Endometrial microvascular endothelial cells (primary cell): ENCODE results near the gene EPN2. TPM values are rescaled to one million over a fixed set of nuclear protein-coding genes. Genes with fewer than 3 reads are reported as not detected.
"Not testable (repeated sequence)": the region's sequence is repeated elsewhere in the genome, so short reads cannot be mapped to it uniquely, and the experiment has no call there.

ENCODE experiments used
- in situ Hi-C: cut with HindIII; loops from 2 replicates; pipeline ENCODE4 v1.10.0; 2017; ENCODE audit warnings: low sequenced_read_pairs, low pct_unique_long_range_greater_than_20kb; ENCODE audit errors: inconsistent ontology term
- total RNA-seq: library from RNA; depleted of rRNA; stranded (reverse); fragments of >200 nt; gene quantifications from one replicate; pipeline ENCODE4 v1.2.3, GENCODE V29; 2015; ENCODE audit errors: inconsistent ontology term

Gene EPN2
- total RNA-seq, 1 donor from 2014 or later, result 19.8 TPM

DNA sequence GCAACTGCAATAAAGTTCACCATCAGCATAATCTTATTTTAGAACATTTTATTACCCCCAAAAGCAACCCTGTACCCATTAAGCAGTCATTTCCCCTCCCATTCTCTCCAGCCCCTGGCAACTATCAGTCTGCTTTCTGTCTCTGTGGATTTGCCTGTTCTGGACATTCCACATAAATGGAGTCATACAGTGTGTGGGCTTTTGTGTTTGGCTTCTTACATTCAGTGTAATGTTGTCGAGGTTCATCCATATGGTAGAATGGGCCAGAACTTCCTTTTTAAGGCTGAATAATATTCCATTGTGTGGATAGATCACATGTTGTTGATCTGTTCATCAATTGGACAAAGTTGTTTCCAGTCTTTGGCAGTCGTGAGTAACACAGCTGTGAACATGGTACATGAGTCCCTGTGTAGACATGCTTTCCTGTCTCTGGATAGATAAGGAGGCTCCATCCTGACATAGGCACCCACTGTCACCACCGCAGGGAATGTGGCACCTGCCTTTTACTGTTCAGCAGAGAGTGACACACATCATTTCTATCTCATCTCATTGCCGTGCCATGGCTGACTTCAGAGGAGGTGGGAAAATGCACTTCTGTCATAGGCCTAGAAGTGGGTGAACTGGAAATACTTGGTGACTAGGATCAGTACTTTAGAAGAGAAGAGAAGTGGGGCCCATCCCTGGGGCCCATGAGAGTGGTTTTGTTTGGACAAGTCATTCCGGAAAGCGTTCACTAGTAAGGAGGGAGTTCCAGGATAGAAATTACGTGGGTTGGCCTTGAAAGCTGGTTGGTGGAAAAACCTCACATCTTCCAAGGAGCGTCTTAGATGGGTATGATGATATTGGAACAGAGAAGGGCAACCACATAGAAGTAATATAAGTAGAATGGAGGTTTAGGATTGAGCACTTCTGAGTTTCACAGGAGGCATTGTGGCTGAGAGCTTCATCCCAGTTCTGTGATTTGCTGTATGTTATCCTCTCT is 25.8 kb downstream of the EPN2 start:
- in situ Hi-C loops, result no loop called here

- in situ Hi-C loops, result no loop called here
Measured at GRCh38 chr17:19263641-19264051, 26.5 kb downstream of the EPN2 start.

DNA sequence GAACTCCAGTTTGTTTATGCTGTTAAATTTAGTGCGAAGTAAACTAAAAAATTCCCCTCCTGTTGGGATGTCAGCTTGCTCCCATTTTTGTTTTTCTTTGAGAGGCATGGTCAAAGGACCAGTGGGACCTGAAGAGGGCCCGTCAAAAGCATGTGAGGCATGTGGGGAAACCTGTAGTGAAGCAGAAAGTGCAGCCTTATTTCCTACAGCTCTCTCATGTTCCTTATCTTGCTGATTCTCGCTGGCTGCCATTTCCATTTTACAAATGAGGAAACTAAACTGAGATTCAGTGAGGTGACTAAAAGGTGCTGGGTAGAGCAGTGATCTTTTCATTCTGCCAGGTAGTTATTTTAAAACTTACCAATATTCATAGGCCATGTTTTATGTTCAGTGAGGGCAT is 27.1 kb downstream of the EPN2 start:
- in situ Hi-C loops, result no loop called here

DNA sequence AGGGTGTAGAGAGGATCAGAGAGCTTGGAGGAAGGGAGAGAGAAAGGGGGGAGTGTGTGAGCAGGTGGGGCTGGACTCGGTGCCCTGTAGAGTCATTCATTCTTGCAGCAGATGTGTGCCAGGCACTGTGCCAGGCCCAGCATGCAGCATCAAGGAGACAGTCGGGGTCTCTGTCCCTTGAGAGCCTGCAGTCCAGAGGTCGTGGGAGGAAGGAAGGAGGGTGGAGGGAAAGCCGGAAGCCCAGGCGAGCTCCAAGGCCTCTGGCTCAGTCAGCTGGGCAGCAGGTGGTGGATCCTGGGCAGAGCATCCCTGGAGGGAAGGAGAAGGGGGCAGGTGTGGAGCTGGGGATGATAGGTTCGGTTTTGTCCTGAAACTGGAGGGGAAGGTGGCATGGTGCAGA is 27.5 kb downstream of the EPN2 start:
- in situ Hi-C loops, result no loop called here

DNA sequence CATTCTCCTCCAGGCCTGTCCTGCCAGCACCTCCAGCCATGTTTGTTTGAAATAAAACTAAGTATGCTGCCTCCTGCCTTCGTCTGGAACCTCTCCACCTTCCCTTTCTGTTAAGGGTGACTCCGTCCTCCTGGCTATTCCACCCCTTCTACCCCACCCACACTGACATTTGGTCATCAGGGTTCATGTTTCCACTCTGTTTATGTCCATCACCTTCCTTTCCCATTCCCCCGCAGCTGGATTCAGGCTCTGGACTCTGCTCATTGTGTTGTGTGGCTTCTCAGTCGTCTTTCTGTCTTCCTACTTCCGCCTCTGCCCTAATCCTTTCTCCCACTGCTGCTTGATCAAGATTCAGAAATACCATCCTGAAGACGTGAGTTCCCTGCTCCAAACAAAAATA is 28.6 kb downstream of the EPN2 start:
- in situ Hi-C loops, result no loop called here

DNA sequence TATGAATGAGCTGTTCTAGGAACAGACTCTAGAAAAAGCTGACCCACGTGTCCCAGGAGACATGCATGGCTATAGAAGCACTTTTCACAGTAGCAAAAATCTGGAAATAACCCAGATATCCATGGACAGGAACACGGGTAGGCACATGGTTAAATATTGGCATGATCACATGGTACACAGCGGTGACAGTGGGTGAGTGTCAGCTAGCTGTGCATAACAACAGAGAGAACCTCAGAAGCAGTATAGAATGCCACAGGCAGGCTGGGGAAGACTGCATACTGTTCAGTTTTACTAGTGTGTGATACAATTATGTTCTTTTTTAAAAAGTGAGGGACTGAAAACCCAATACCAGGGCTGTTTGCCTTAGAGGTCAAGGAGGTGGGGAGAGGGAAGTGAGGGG is 31.4 kb downstream of the EPN2 start:
- in situ Hi-C loops, result no loop called here

DNA sequence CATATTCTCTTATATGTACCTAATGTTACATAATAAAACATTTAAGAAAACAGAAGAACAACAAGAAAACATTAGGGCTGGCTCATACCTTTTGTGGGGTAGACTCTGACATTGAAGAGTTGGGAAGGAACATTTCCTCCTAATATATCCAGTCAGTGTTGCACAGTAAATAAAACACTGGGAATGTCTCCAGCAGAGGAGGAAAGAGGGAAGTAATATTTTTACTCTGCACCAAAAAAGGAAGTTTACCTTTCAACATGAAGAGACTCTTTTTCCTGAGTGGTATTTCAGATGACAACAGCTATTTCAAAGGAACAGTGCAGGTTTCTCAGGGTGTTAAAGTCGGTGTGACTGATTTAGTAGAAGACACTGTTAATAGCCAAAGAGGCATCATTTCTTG is 31.9 kb downstream of the EPN2 start:
- in situ Hi-C loops, result no loop called here

GRCh38 chr17:19269641-19270040 is 32.5 kb downstream of the EPN2 start:
- in situ Hi-C loops, result no loop called here

DNA sequence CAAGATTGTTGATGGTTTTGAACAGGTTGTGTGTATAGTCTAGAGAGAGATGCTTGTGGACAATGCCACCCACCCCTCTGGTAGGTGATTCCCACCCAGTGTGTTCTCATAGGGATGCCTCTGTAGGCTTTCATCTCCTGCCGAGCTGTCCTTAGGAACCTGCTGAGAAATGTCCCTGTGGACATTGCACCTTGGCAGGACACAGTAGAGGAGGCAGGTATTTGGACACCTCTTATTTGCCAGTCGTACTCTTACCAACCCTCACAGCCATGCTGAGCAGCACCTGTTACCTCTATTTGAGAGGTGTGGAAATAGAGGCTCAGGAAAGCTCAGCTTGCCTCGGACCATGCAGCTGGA is 33.2 kb downstream of the EPN2 start:
- in situ Hi-C loops, result no loop called here

DNA sequence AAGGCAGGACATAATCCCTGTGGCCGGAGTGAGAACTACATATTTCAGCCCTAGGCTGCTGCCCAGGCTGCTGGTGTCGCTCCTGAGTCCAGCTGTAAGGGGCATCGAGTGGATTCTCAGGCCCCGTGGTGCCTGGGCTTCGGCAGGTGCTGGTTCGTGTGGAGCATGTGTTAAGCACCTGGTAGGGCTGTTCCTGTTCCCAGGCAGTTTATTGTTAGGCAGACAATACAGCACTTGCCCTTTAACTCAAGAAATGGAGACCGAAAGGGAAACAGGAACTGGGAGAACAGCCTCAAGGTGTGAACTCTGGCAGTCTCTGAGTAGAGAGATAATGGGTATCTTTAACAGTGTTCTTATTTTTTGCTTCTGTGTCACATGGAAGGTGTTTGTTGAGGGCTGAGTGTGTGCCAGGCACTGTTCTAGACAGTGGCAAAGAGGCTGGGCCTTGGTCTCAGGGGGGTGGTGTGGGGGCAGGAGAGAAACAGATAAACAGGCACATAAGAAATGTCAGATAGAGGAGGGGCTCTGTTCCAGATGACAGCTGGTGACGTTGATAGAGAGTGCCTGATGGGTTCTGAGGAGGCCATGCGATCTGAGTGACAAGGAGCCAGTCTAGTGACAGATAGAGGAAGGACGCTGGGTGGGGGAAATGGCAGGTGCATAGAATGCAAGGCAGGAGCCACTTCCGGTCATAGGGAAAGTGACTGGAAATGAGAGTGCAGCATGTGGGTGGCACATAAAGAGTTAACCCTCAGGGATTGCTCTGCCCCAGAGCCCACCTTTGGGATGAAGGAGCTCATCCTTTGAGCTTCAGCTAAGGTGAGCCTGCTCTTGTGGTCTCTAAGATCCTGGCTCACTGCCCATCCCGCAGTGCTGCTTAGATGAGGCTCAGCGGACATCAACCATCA is 33.8 kb downstream of the EPN2 start:
- in situ Hi-C loops, result no loop called here

- in situ Hi-C loops, result no loop called here
Measured at GRCh38 chr17:19271780-19272357, 34.7 kb downstream of the EPN2 start.

DNA sequence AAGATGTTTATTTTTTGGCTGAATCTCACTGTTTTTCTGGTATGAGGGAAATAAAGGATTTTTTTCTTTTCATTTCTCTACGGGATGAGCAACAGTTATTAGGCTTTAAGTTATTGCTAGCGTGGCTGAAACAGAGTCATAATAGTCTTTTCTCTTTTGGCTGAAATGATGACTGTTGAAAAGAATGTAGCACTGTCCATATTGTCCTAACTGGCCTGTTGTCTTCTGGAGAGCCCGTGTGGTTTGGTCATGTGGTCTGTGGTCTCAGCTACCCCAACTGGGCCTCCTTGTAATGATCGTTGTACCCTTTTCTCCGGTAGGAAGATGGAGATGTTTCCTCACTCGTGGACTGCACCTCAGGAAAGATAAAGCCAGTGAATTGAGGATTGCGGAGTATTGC is 36.6 kb downstream of the EPN2 start:
- in situ Hi-C loops, result no loop called here

DNA sequence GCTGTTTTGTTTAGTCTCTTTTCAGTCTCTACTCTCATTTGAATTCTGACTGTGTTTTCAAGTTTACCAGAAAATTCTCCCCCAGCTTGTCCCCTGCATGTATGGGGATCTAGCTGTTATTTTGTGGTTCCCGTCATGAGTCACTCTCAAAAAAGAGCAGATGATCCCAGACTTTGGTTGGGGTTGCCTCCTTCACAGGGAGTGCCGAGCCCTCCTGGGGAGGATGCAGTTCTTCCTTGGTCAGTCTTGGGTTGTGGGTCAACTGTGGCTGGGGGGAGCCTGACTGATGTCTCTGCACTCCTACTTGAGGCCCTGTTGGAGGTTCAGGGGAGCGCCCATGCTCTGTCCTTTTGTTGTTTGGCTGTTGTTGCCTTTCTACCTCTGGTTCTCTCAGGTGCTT is 37.7 kb downstream of the EPN2 start:
- in situ Hi-C loops, result no loop called here

DNA sequence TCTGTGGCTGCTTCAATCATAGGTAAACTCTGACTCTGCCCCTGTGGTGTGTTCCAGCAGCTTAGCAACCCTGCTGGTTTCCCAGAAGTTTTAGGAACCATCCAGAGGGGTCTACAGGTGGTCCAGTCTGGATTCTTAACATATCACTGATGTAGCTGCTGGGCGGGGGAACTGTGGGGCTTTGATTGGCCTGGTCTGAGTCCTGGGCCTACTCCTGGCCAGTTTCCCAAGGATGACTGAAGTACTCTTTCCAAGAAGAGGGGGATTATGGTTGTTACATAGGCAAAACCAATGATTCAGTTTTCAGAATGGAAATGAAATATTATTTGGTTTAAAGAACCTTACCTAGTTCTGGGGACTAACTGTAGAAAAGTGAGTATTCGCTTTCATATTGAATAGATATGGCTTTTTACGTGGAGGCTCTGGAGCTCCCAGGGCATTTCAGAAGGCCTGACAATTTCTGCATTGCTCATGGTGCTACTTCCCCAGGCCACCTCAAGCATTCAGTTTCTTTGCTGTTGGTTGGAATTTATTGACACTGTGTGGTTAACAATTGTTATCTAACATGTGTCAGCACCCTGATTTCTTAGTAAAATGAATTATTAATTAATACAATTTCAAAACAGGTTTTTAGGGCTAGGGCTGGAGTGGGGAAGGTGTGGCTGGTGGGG is 38.4 kb downstream of the EPN2 start:
- in situ Hi-C loops, result no loop called here

- in situ Hi-C loops, result not testable (repeated sequence)
Measured at GRCh38 chr17:19278284-19278683, 41.1 kb downstream of the EPN2 start.

GRCh38 chr17:19278729-19279128 is 41.6 kb downstream of the EPN2 start:
- in situ Hi-C loops, result no loop called here

DNA sequence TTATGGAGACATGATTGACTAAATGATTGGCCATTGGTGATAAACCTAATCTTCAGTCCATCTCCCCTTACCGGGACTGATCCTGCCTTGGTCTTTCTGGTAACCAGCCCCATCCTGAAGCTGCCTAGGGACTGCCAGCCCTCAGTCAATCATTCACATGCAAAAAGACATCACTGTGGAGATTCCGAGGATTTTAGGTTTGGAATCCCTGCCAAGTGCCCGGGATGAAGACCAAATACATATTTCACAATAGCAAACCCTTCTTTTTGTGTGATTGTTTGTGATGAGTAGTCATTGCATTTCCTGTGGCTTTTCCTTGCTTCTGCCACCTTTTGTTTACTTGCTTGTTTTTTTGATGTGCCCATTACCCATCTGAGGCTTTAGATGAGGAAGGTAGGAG is 44.0 kb downstream of the EPN2 start:
- in situ Hi-C loops, result no loop called here

DNA sequence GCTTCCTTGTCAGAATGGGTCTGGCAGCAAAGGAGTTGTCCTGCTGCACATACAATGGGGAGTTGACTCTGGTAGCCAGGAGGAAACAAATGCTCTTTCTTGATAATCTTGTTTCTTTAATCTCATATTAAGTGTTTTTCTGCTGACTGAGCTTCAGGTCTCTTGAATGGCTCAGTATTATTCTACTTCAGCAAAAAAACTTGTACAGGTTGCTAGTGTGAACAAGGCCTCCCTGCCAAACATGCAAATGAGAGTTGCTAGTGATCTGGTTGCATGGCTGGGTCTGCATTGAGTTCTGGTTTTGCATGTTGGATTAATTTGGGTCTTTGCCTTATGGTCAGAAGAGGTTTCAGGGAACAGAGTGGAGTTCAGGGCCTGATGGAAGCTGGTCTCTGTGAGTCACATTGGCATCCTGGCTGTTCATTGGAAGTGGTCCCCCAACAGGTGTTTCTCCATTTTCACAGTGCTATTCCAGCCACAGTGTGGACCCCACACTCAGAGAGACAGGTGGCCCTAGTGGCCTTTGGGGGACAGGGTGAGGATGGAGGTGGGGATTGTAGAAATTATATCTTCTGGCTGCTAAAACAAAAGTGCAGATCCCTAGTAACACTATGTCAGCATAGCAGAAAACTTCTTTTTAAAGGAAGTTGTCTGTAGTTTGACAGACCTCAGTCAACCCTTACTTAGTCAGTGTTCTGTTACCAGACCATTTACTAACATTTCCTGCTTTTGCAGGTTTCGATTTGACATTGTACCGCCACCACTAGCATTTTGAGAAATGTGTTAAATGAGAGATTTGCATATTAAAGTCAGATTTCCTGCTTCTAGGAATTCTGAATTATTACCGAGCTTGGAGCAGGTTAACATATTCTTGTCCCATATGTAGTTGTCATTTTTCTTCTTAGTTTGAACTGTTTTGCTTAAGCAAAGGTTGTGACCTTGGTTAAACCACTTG is 47.1 kb downstream of the EPN2 start:
- in situ Hi-C loops, result no loop called here
